Activated B cell treated with CpG ODN at 0.5 μM for 24 hours (primary cell): Measurements from ENCODE around the gene PPP1CA. TPM values are rescaled to one million over a fixed set of nuclear protein-coding genes. Genes with fewer than 3 reads are reported as not detected.

Source experiments
- ATAC-seq: fragments of 200-7000 bp; cut with Tn5 transposase; one replicate; pipeline ENCODE4 v1.10.0; 2021; ENCODE audit warnings: low read depth, mild to moderate bottlenecking, moderate library complexity
- CTCF ChIA-PET: fragments of 350-600 bp; sonication (Branson Sonifier 250); formaldehyde crosslinking; loops from one replicate; lab custom pipeline; 2021; ENCODE audit warnings: antibody characterized with exemption; lab: Charles Lee
- POLR2A ChIA-PET: fragments of 350-600 bp; sonication (Branson Sonifier 250); formaldehyde crosslinking; loops from one replicate; lab custom pipeline; 2021; ENCODE audit warnings: antibody characterized with exemption; lab: Charles Lee
- DNase-seq: peaks from one replicate; pipeline ENCODE4 v3.0.0; 2022
- H3K27ac Mint-ChIP-seq: one replicate; pipeline ENCODE4 v1.8.0; 2020; ENCODE audit warnings: mixed read lengths
- H3K27me3 Mint-ChIP-seq: one replicate; pipeline ENCODE4 v1.8.0; 2021; ENCODE audit warnings: mixed read lengths
- H3K36me3 Mint-ChIP-seq: one replicate; pipeline ENCODE4 v1.8.0; 2021; ENCODE audit warnings: low read depth, mixed read lengths
- H3K4me1 Mint-ChIP-seq: one replicate; pipeline ENCODE4 v1.8.0; 2021; ENCODE audit warnings: mixed read lengths
- H3K4me3 Mint-ChIP-seq: one replicate; pipeline ENCODE4 v1.8.0; 2020; ENCODE audit warnings: mild to moderate bottlenecking, mixed read lengths
- H3K9me3 Mint-ChIP-seq: one replicate; pipeline ENCODE4 v1.8.0; 2020; ENCODE audit warnings: mixed read lengths
- CTCF ChIP-seq: fragments of 200-600 bp; IDR thresholded peaks from one replicate; pipeline ENCODE4 v1.8.0; 2022; ENCODE audit warnings: antibody characterized with exemption, mild to moderate bottlenecking
- intact Hi-C: fragments of 100-400 bp; cut with micrococcal nuclease; formaldehyde crosslinking; loops from one replicate; pipeline ENCODE4 v1.15.1; 2024
- total RNA-seq: library from RNA; stranded (reverse); gene quantifications from 2 replicates; pipeline ENCODE4 v1.2.3, GENCODE V29; 2022

PPP1CA gene
- total RNA-seq, 1 donor from 2014 or later, result 349 TPM

- CTCF ChIA-PET, result interaction anchor here (1.1 kb wide), 1 partner anchor 39 kb away, joined by 3 read pairs; the partner anchor contains the start of gene PPP1CA
- Mint-ChIP-seq H3K4me1 (peaks cover 81% of the 10 kb centered on the region), H3K27ac (peak overlapping the region; percentile 88), H3K36me3 (peaks cover 23% of the 10 kb centered on the region), H3K4me3 (peak overlapping the region; percentile 58), H3K27me3 (no peaks in the 10 kb centered on the region), H3K9me3 (no peaks in the 10 kb centered on the region)
- intact Hi-C loops, result no loop called here
- no peak for TF ChIP-seq CTCF
- ATAC-seq (peak; percentile 4), DNase-seq (peak; percentile 39)
- POLR2A ChIA-PET, result interaction anchor here (0.6 to 26.0 kb wide), 15 partner anchors 8 to 90 kb away, joined by 3 to 1417 read pairs (median 7); partner anchors contain the start of genes AIP, CABP4, CARNS1 and CLCF1
Observed at GRCh38 chr11:67440229-67441097, 38.8 kb upstream of the PPP1CA start.

GRCh38 chr11:67439321-67440228 is 37.9 kb upstream of the PPP1CA start:
- ChIA-PET CTCF (interaction anchor here (1.9 to 4.9 kb wide), 2 partner anchors 30 to 38 kb away, joined by 5 to 25 read pairs; partner anchors contain the start of gene PPP1CA), POLR2A (interaction anchor here (0.9 to 26.0 kb wide), 7 partner anchors 20 to 86 kb away, joined by 3 to 1417 read pairs (median 189); partner anchors contain the start of genes AIP, CABP4, CARNS1 and CLCF1)
- H3K9me3 Mint-ChIP-seq, result no peaks in the 10 kb centered on the region
- ATAC-seq (no peak), DNase-seq (peak; percentile 26)
- H3K36me3 Mint-ChIP-seq, result peaks cover 29% of the 10 kb centered on the region
- peak overlapping the region; percentile 96 for H3K4me3 Mint-ChIP-seq
- intact Hi-C loops, result no loop called here
- H3K4me1 Mint-ChIP-seq, result peaks cover 77% of the 10 kb centered on the region
- TF ChIP-seq CTCF, result no peak
- H3K27ac Mint-ChIP-seq, result peak overlapping the region; percentile 88
- H3K27me3 Mint-ChIP-seq, result no peaks in the 10 kb centered on the region

- peak; percentile 14 for ATAC-seq
- ChIA-PET CTCF (interaction anchor here (0.7 to 4.9 kb wide), 9 partner anchors 19 to 93 kb away, joined by 3 to 25 read pairs (median 5); partner anchors contain the start of genes PITPNM1, PPP1CA and TMEM134), POLR2A (interaction anchor here (0.8 to 26.0 kb wide), 17 partner anchors 11 to 199 kb away, joined by 3 to 1417 read pairs (median 16); partner anchors contain the start of genes AIP, CABP4, CARNS1 and CDK2AP2)
- peak; percentile 53 for DNase-seq
- TF ChIP-seq CTCF, result no peak
- Mint-ChIP-seq H3K27ac (peak overlapping the region; percentile 96), H3K27me3 (no peaks in the 10 kb centered on the region), H3K4me1 (peaks cover 81% of the 10 kb centered on the region), H3K9me3 (no peaks in the 10 kb centered on the region), H3K4me3 (peak overlapping the region; percentile 96), H3K36me3 (peaks cover 37% of the 10 kb centered on the region)
- intact Hi-C loops, result no loop called here
Observed at GRCh38 chr11:67438158-67438902, 36.7 kb upstream of the PPP1CA start.

GRCh38 chr11:67437809-67438157 is 36.1 kb upstream of the PPP1CA start:
- DNase-seq, result no peak

More at GRCh38 chr11:67437809-67438157, 36.1 kb upstream of the PPP1CA start:
- peaks cover 42% of the 10 kb centered on the region for H3K36me3 Mint-ChIP-seq
- intact Hi-C loops, result loop anchor here (1.0 to 2.0 kb wide), 5 partner anchors 9 to 36 kb away; partner anchors contain the start of genes PPP1CA and TMEM134
- peak overlapping the region; percentile 96 for H3K4me3 Mint-ChIP-seq
- no peaks in the 10 kb centered on the region for H3K9me3 Mint-ChIP-seq
- peaks cover 83% of the 10 kb centered on the region for H3K4me1 Mint-ChIP-seq
- no peak for TF ChIP-seq CTCF
- H3K27me3 Mint-ChIP-seq, result no peaks in the 10 kb centered on the region
- ATAC-seq, result no peak
- peak overlapping the region; percentile 96 for H3K27ac Mint-ChIP-seq
- ChIA-PET CTCF (interaction anchor here (0.7 to 4.9 kb wide), 11 partner anchors 20 to 92 kb away, joined by 3 to 25 read pairs (median 4); partner anchors contain the start of genes PITPNM1, PPP1CA and TMEM134), POLR2A (interaction anchor here (0.5 to 26.0 kb wide), 21 partner anchors 10 to 216 kb away, joined by 3 to 1417 read pairs (median 12); partner anchors contain the start of genes AIP, ANKRD13D, CABP4 and CARNS1)
